Omental fat pad (tissue), 4 donors: ENCODE data around the gene UBAP1L. TPM values are rescaled to one million over a fixed set of nuclear protein-coding genes. Genes with fewer than 3 reads are reported as not detected.
"Not testable (repeated sequence)": the region's sequence is repeated elsewhere in the genome, so short reads cannot be mapped to it uniquely, and the experiment has no call there.

Experiments
- ATAC-seq: fragments of 150-250 bp; one replicate; pipeline ENCODE4 v1.9.1; 2016; ENCODE audit warnings: mild to moderate bottlenecking, moderate library complexity; ENCODE audit not compliant: low FRiP score
- DNase-seq: peaks from one replicate; pipeline ENCODE4 v3.0.0-alpha.2; 2019; ENCODE audit warnings: low spot score
- total RNA-seq, 4 donors: library from RNA; depleted of rRNA; stranded (reverse); fragments of >200 nt; gene quantifications; one replicate each; pipeline ENCODE4 v1.1.0, GENCODE V29; 2016
- TF ChIP-seq, protein P1 (sequence below), 3 donors: fragments of 450-650 bp; IDR thresholded peaks; one replicate each; pipeline ENCODE4 v1.5.1; 2016 to 2017; ENCODE audit warnings: antibody characterized with exemption in 3 of 3, mild to moderate bottlenecking in 3 of 3, moderate library complexity in 2 of 3

Gene UBAP1L
- total RNA-seq, 4 donors from 2014 or later: 2.9 to 5.6 (median 4.6) TPM

DNA sequence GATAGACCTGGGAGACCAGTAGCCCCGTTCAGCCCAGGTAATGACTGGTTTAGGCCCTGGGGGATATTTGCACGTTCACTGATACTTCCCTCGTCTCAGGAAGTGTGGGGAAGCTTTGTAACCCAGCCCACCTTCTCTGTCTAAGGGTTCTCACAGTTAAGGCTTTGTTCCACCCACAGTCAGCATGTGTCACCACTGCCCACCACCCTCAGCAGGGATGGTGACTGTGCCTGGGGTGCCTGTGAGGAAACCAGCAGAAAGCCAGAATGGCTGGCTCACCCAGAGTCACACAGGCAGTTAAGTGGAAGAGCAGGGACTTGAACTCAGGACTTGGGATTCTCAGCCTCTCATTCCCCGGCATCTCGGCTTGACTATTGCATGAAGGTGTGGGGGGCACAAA lies 33.2 kb downstream of the UBAP1L start:
- TF ChIP-seq, protein P1, sequence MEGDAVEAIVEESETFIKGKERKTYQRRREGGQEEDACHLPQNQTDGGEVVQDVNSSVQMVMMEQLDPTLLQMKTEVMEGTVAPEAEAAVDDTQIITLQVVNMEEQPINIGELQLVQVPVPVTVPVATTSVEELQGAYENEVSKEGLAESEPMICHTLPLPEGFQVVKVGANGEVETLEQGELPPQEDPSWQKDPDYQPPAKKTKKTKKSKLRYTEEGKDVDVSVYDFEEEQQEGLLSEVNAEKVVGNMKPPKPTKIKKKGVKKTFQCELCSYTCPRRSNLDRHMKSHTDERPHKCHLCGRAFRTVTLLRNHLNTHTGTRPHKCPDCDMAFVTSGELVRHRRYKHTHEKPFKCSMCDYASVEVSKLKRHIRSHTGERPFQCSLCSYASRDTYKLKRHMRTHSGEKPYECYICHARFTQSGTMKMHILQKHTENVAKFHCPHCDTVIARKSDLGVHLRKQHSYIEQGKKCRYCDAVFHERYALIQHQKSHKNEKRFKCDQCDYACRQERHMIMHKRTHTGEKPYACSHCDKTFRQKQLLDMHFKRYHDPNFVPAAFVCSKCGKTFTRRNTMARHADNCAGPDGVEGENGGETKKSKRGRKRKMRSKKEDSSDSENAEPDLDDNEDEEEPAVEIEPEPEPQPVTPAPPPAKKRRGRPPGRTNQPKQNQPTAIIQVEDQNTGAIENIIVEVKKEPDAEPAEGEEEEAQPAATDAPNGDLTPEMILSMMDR (IDR thresholded peaks at IDR 0.05): no peak
- ATAC-seq (no peak), DNase-seq (no peak)

DNA sequence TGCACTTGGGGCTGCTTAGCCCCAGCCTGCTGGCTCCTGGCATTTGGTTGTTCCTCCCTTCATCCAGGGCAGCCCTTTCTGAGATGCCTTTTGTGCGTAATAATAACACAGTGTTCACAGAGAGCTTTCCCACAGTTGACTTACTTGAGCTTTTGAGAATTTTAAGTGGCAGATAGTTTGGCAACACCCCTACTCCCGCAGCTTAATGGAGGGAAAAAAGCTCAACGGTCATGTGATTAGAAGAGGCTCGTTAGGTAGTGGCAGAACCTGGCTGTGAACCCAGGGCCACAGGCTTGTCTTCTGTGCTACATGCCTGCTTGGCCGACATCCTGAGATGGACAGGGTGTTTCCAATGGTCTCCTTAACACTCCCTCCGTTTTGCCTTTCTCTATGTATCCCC lies 33.7 kb downstream of the UBAP1L start:
- TF ChIP-seq, protein P1 (IDR thresholded peaks at IDR 0.05): no peak
- DNase-seq: no peak
- ATAC-seq: no peak

DNA sequence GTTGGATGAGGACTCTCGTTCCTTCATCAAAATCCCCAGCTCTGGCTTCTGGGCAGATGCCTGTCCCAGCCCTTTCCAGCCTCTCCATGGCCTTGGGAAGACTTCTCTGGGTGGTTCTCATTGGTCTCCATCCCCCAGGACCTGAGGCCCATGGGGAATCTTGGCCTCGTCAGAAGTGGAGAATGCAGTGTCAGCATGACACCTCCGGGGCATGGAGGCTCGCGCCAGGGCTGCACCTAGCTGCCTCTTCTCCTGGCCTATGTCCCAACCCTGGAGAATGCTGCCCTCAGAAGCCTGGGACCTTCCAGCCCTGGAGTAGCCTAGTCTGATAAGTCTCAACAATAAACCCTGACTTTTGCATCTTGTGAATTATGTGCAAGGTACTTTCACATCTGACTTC lies 35.4 kb downstream of the UBAP1L start:
- ATAC-seq: no peak
- TF ChIP-seq, protein P1 (IDR thresholded peaks at IDR 0.05): no peak
- DNase-seq: no peak

DNA sequence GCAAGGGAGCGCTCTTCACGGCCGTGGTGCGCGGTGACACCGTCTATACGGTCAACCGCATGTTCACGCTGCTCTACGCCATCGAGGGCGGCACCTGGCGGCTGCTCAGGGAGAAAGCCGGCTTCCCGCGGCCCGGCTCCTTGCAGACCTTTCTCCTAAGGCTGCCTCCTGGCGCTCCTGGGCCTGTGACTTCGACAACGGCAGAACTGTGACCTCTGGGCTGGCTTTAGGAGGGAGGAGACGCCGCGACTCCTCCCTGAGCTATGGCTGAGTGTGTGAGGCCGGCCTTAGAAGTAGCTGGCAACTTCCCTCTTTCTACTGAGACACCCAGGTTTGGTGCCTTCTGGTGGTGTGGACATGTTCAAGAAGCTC lies 37.0 kb downstream of the UBAP1L start:
- TF ChIP-seq, protein P1 (IDR thresholded peaks at IDR 0.05): no peak
- DNase-seq (no peak), ATAC-seq (peak; percentile 22)

DNA sequence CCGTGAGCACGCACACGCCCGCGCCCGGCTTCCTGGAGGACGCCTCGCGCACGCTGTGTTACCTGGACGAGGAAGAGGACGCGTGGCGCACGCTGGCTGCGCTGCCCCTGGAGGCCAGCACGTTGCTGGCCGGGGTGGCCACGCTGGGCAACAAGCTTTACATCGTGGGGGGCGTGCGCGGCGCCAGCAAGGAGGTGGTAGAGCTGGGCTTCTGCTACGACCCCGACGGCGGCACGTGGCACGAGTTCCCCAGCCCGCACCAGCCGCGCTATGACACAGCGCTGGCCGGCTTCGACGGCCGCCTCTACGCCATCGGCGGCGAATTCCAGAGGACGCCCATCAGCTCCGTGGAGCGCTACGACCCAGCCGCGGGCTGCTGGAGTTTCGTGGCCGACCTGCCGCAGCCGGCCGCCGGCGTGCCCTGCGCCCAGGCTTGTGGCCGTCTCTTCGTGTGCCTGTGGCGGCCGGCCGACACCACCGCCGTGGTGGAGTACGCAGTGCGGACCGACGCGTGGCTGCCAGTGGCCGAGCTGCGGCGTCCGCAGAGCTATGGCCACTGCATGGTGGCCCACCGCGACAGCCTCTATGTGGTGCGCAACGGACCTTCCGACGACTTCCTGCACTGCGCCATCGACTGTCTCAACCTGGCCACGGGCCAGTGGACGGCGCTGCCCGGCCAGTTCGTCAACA lies 37.6 kb downstream of the UBAP1L start:
- TF ChIP-seq, protein P1 (IDR thresholded peaks at IDR 0.05): no peak
- ATAC-seq: peak; percentile 19
- DNase-seq: no peak

DNA sequence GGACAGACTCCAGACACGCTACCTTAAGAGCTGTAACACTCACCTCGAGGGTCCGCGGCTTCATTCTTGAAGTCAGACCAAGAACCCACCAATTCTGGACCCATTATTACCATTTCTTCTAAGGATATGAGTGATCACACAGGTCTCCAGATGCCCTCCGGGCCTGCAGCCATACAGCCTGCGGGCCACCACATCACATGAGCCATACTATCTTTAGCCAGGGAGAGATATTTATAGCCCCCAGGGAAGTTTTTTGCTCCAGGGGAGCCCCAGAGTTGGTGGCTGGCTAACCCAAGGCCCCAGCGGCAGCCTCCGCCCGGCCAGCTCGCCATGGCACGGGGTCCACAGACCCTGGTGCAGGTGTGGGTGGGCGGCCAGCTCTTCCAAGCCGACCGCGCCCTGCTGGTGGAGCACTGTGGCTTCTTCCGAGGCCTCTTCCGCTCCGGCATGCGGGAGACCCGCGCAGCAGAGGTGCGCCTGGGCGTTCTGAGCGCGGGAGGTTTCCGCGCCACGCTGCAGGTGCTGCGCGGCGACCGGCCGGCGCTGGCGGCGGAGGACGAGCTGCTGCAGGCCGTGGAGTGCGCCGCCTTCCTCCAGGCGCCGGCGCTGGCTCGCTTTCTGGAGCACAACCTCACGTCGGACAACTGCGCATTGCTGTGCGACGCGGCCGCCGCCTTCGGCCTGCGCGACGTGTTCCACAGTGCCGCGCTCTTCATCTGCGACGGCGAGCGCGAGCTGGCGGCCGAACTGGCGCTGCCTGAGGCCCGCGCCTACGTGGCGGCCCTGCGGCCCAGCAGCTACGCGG lies 38.3 kb downstream of the UBAP1L start, which contains the start of gene KBTBD13:
KBTBD13 (plus strand) TSS at position 261 of the 805 bp plus-strand sequence; CDS start at position 331, 70 bp downstream.
- DNase-seq: no peak
- TF ChIP-seq, protein P1 (IDR thresholded peaks at IDR 0.05): no peak

DNA sequence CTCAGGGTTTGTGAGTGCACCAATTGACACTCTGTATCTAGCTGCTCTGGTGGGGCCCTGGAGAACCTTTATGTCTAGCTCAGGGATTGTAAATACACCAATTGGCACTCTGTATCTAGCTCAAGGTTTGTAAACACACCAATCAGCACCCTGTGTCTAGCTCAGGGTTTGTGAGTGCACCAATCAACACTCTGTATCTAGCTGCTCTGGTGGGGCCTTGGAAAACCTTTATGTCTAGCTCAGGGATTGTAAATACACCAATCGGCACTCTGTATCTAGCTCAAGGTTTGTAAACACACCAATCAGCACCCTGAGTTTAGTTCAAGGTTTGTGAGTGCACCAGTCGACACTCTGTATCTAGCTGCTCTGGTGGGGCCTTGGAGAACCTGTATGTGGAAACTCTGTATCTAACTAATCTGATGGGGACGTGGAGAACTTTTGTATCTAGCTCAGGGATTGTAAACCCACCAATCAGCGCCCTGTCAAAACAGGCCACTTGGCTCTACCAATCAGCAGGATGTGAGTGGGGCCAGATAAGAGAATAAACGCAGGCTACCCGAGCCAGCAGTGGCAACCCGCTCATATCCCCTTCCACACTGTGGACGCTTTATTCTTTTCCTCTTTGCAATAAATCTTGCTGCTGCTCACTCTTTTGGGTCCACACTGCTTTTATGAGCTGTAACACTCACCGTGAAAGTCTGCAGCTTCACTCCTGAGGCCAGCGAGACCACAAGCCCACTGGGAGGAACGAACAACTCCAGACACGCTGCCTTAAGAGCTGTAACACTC lies 39.2 kb downstream of the UBAP1L start:
- ATAC-seq, DNase-seq: not testable (repeated sequence)

More for the DNA sequence above, 38.3 kb downstream of the UBAP1L start, which contains the start of gene KBTBD13:
- no peak for ATAC-seq

DNA sequence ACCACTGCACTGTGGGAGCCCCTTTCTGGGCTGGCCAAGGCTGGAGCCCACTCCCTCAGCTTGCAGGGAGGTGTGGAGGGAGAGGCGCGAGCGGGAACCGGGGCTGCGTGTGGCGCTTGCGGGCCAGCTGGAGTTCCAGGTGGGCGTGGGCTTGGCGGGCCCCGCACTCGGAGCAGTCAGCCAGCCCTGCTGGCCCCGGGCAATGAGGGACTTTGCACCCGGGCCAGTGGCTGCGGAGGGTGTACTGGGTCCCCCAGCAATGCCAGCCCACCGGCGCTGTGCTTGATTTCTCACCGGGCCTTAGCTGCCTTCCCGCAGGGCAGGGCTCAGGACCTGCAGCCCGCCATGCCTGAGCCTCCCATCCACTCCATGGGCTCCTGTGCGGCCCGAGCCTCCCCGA lies 40.1 kb downstream of the UBAP1L start:
- not testable (repeated sequence) for ATAC-seq, DNase-seq
